Tibial nerve (tissue), 4 donors: ENCODE measurements around the gene SCAMP2. TPM values are rescaled to one million over a fixed set of nuclear protein-coding genes. Genes with fewer than 3 reads are reported as not detected.

ENCODE experiments used
- DNase-seq, 2 donors: peaks; one replicate each; pipeline ENCODE4 v3.0.0-alpha.2; 2019; ENCODE audit warnings: low spot score in 2 of 2
- H3K27ac ChIP-seq, 4 donors: fragments of 200-600 bp; sonication (generic) in 3 of 4; one replicate each; pipeline ENCODE4 v1.5.1; 2017 to 2019; ENCODE audit warnings: mild to moderate bottlenecking in 1 of 4
- H3K27me3 ChIP-seq, 2 donors: fragments of 200-600 bp; sonication (generic) in 1 of 2; one replicate each; pipeline versions ENCODE4 v1.5.1 to v1.6.0; 2017 to 2019
- H3K36me3 ChIP-seq, 3 donors: fragments of 200-600 bp; sonication (generic); one replicate each; pipeline ENCODE4 v1.5.1; 2018 to 2019
- H3K4me1 ChIP-seq, 4 donors: fragments of 200-600 bp; sonication (generic) in 3 of 4; one replicate each; pipeline ENCODE4 v1.5.1; 2017 to 2019
- H3K4me3 ChIP-seq, 4 donors: fragments of 200-600 bp; sonication (generic) in 3 of 4; one replicate each; pipeline ENCODE4 v1.5.1; 2017 to 2019; ENCODE audit warnings: mild to moderate bottlenecking in 1 of 4, moderate library complexity in 1 of 4
- H3K9me3 ChIP-seq, 4 donors: fragments of 200-600 bp; sonication (generic) in 3 of 4; one replicate each; pipeline ENCODE4 v1.5.1; 2017 to 2019
- EP300 ChIP-seq, 2 donors: sonication (generic); formaldehyde crosslinking; IDR thresholded peaks; one replicate each; pipeline ENCODE4 v1.6.1; 2017; ENCODE audit warnings: antibody characterized with exemption in 2 of 2, mild to moderate bottlenecking in 1 of 2
- POLR2A ChIP-seq, 2 donors: fragments of 450-650 bp; IDR thresholded peaks; one replicate each; pipeline ENCODE4 v1.6.1; 2017; ENCODE audit warnings: antibody characterized with exemption in 2 of 2, mild to moderate bottlenecking in 2 of 2, moderate library complexity in 2 of 2
- WGBS, 2 donors: methylation state at CpG; one replicate each; pipeline ENCODE4 v1.1.5; 2018; 5-methylcytosine and 5-hydroxymethylcytosine counted together
- total RNA-seq, 4 donors: library from RNA; depleted of rRNA; stranded (reverse); fragments of >200 nt; gene quantifications; one replicate each; pipeline ENCODE4 v1.1.0, GENCODE V29; 2016
- TF ChIP-seq, protein P1 (sequence below), 5 experiments: fragments of 200-600 bp in 3 of 5; fragments of 450-650 bp in 2 of 5; sonication (generic) in 3 of 5; IDR thresholded peaks; one replicate each; pipeline ENCODE4 v1.5.1; 2016 to 2019; ENCODE audit warnings: antibody characterized with exemption in 5 of 5, mild to moderate bottlenecking in 3 of 5, moderate library complexity in 2 of 5

SCAMP2 gene
- total RNA-seq, 4 donors from 2014 or later: 47.6 to 72.0 (median 65.7) TPM

DNA sequence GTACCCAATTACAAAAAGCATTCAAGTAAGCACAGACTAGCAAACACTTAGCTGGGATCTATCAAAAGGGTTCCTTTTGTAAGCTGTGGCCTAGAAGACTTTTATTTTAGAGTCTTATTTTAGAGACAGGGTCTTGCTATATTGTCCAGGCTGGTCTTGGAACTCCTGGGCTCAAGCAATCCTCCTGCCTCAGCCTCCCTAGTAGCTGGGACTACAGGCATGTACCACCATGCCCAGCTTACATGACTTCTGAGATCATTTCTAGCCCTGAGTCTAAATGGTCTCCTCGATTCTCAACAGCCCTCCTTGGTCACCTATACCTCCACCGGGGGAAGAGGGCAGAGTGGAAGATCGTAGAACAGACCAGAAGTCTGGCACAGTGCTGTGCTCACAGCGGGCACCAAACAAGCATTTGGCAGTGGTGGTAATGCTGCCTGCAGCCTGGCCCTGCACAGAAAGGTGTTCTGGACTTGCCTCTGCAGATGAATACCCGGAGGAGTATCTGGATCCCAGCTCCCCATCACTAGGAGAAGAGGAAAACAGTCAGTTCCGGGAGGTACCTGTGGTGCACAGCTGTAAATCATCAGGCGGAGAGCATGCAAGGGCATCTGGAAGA is 31.1 kb upstream of the SCAMP2 start:
- no peaks in the 10 kb centered on the region for H3K27me3 ChIP-seq
- H3K27ac ChIP-seq: no peak overlapping the region
- no peak for TF ChIP-seq POLR2A (IDR thresholded peaks at IDR 0.05)
- TF ChIP-seq, protein P1, sequence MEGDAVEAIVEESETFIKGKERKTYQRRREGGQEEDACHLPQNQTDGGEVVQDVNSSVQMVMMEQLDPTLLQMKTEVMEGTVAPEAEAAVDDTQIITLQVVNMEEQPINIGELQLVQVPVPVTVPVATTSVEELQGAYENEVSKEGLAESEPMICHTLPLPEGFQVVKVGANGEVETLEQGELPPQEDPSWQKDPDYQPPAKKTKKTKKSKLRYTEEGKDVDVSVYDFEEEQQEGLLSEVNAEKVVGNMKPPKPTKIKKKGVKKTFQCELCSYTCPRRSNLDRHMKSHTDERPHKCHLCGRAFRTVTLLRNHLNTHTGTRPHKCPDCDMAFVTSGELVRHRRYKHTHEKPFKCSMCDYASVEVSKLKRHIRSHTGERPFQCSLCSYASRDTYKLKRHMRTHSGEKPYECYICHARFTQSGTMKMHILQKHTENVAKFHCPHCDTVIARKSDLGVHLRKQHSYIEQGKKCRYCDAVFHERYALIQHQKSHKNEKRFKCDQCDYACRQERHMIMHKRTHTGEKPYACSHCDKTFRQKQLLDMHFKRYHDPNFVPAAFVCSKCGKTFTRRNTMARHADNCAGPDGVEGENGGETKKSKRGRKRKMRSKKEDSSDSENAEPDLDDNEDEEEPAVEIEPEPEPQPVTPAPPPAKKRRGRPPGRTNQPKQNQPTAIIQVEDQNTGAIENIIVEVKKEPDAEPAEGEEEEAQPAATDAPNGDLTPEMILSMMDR (IDR thresholded peaks at IDR 0.05): no peak
- no peak for TF ChIP-seq EP300 (IDR thresholded peaks at IDR 0.05)
- H3K4me3 ChIP-seq: no peak overlapping the region
- WGBS, 2 donors: 91% methylated on average over 7 of the region's 7 CpGs
- H3K4me1 ChIP-seq: peaks cover 0 to 46% (median 17%) of the 10 kb centered on the region in 4 donors
- DNase-seq: no peak
- peaks cover 0 to 55% (median 12%) of the 10 kb centered on the region in 3 donors for H3K36me3 ChIP-seq
- no peaks in the 10 kb centered on the region for H3K9me3 ChIP-seq

DNA sequence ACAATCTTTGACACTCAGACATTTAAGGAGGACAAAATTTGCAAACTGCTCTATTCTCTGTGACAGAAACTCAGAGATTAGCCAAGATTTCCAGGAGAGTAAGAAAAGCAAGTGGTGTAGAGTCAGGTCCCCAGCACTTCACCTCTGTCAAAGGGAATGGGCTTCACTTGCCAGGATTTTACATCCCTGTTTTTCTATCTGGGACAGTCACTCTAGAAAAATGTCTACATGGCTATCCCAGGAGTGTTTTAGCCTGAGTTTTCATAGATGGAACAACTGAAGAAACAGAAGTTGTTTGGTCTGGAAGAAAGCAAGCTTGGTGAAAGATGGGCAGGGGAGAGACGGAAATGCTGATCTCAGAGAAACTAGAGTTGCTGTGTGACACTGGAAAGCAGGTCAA is 30.5 kb upstream of the SCAMP2 start:
- DNase-seq: no peak
- Histone ChIP-seq H3K27ac (no peak overlapping the region), H3K4me3 (no peak overlapping the region), H3K9me3 (no peaks in the 10 kb centered on the region), H3K4me1 (peaks cover 0 to 46% (median 17%) of the 10 kb centered on the region in 4 donors), H3K36me3 (peaks cover 0 to 61% (median 12%) of the 10 kb centered on the region in 3 donors), H3K27me3 (no peaks in the 10 kb centered on the region)
- TF ChIP-seq EP300 (IDR thresholded peaks at IDR 0.05): no peak
- TF ChIP-seq, protein P1 (IDR thresholded peaks at IDR 0.05): no peak
- TF ChIP-seq POLR2A (IDR thresholded peaks at IDR 0.05): no peak
- WGBS, 2 donors: 84 to 86% methylated on average over 1 of the region's 1 CpG

DNA sequence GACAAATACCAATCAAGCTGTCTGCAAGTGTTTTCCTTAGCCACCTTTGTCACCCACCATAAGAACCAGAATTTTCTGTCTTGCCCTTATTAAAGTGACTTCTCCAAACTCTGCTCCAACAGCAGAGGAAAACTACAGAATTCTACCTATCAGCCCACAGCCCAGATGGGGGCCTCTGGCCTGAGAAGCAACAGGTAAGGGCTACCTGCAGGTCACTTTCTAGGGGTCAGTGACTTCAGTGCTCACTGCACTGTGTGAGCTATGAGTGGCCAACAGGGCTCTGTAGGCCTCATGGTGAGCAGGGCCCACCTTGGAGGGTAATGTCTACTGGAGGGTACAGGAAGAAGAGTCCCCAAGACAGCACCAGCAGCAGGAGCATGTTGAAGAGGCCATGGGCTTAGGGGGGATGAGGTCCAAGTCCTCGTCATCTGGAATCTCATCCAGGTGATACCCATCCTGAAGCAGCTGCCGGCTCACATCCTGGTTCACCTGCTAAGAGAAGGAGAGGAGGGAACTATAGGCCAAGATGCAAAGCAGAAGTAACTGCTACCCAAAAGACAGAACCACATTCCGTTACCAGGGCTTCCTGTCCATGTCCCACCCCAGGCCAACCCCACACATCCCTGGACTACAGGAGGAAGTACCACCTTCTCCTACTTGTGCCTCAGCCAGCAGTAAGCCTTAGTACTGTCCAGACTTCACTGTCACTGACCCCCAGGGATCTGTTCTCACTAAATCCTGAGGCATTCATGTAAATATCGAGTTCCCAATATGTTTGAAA is 29.3 kb upstream of the SCAMP2 start:
- no peak overlapping the region for H3K4me3 ChIP-seq
- peaks cover 0 to 72% (median 12%) of the 10 kb centered on the region in 3 donors for H3K36me3 ChIP-seq
- no peaks in the 10 kb centered on the region for H3K9me3 ChIP-seq
- 76 to 77% methylated on average over 4 of the region's 4 CpGs for WGBS, 2 donors
- no peak for DNase-seq
- TF ChIP-seq, protein P1 (IDR thresholded peaks at IDR 0.05): no peak
- TF ChIP-seq EP300 (IDR thresholded peaks at IDR 0.05) (no peak), POLR2A (IDR thresholded peaks at IDR 0.05) (no peak)
- peak overlapping the region in 1 of 4 donors; percentile 7 for H3K27ac ChIP-seq
- peaks cover 0 to 43% (median 16%) of the 10 kb centered on the region in 4 donors for H3K4me1 ChIP-seq
- no peaks in the 10 kb centered on the region for H3K27me3 ChIP-seq

DNA sequence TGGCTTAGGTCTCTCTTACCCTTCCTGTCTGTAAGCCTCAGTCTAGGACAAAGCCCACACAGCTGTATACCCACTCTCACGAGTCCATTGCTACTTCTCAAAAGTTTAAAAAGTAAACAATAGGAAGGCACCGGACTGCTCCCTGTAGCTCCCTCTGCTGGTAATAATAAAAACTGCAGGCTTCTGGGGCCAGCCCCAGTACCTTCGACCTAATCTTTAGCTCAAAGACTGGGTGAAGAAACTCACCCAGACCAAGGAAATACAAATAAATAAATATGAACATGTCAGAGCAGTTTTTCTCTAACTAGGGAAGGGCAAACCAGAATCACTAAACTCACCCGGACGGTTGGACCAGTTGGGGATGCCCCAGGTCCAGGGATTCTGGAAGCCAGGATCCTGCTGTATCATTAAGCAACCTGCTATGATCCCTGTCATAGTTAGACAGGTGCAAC is 28.5 kb upstream of the SCAMP2 start:
- H3K4me3 ChIP-seq: no peak overlapping the region
- peaks cover 0 to 80% (median 12%) of the 10 kb centered on the region in 3 donors for H3K36me3 ChIP-seq
- H3K27ac ChIP-seq: peak overlapping the region in 3 of 4 donors; percentile 17 to 45 (median 44)
- no peaks in the 10 kb centered on the region for H3K27me3 ChIP-seq
- no peak for TF ChIP-seq POLR2A (IDR thresholded peaks at IDR 0.05)
- TF ChIP-seq, protein P1 (IDR thresholded peaks at IDR 0.05): peak; percentile 73 to 95 (median 90)
- H3K4me1 ChIP-seq: peaks cover 0 to 39% (median 14%) of the 10 kb centered on the region in 4 donors
- no peaks in the 10 kb centered on the region for H3K9me3 ChIP-seq
- WGBS, 2 donors: 19 to 24% methylated on average over 5 of the region's 5 CpGs
- peak; percentile 33 to 65 for DNase-seq

DNA sequence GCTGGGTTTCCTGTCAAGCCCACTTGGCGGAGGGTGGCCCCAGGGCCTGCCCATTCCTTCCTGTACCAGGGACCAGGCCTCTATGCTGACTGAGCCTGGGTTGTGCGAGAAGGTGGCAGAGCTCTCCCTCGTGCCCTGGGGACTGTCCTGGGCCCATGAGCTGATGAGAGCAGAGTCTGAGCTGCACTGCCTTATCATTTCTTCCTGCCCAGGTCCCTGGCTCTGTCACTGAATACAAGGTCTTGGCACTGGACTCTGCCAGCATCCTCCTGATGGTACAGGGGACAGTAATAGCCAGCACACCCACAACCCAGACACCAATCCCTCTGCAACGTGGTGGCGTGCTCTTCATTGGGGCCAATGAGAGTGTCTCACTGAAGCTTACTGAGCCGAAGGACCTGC is 24.1 kb upstream of the SCAMP2 start:
- TF ChIP-seq, protein P1 (IDR thresholded peaks at IDR 0.05): no peak
- TF ChIP-seq EP300 (IDR thresholded peaks at IDR 0.05): no peak
- TF ChIP-seq POLR2A (IDR thresholded peaks at IDR 0.05): no peak
- no peaks in the 10 kb centered on the region for H3K9me3 ChIP-seq
- H3K27ac ChIP-seq: no peak overlapping the region
- no peak for DNase-seq
- 74 to 88% methylated on average over 4 to 6 of the region's 6 CpGs for WGBS, 2 donors
- H3K4me3 ChIP-seq: no peak overlapping the region
- H3K36me3 ChIP-seq: peaks cover 0 to 93% (median 4%) of the 10 kb centered on the region in 3 donors
- peaks cover 0 to 13% (median 3%) of the 10 kb centered on the region in 4 donors for H3K4me1 ChIP-seq
- no peaks in the 10 kb centered on the region for H3K27me3 ChIP-seq
